Uterus (tissue), 4 donors: ENCODE results near the gene NR3C2. TPM values are rescaled to one million over a fixed set of nuclear protein-coding genes. Genes with fewer than 3 reads are reported as not detected.

Experiments
- DNase-seq, 2 donors: peaks; one replicate each; pipeline ENCODE4 v3.0.0-alpha.2; 2019 to 2020
- H3K27ac ChIP-seq, 2 donors: fragments of 200-600 bp; sonication (generic); 1 replicate in 1 of 2; 2 replicates in 1 of 2; pipeline ENCODE4 v1.5.1; 2016 to 2018
- H3K27me3 ChIP-seq, 2 donors: fragments of 200-600 bp; sonication (generic); one replicate each; pipeline ENCODE4 v1.5.1; 2018 to 2019; ENCODE audit warnings: control low read depth in 1 of 2
- H3K36me3 ChIP-seq, 2 donors: fragments of 200-600 bp; sonication (generic); one replicate each; pipeline ENCODE4 v1.5.1; 2019; ENCODE audit warnings: control low read depth in 1 of 2
- H3K4me1 ChIP-seq, 2 donors: fragments of 200-600 bp; sonication (generic); one replicate each; pipeline ENCODE4 v1.5.1; 2018 to 2019; ENCODE audit warnings: control low read depth in 1 of 2
- H3K4me3 ChIP-seq, 2 donors: fragments of 200-600 bp; sonication (generic); 1 replicate in 1 of 2; 2 replicates in 1 of 2; pipeline ENCODE4 v1.5.1; 2018 to 2019; ENCODE audit warnings: mild to moderate bottlenecking in 1 of 2
- H3K9me3 ChIP-seq, 2 donors: fragments of 200-600 bp; sonication (generic); one replicate each; pipeline ENCODE4 v1.5.1; 2019; ENCODE audit warnings: control low read depth in 1 of 2
- POLR2A ChIP-seq, 2 donors: fragments of 450-650 bp; IDR thresholded peaks; one replicate each; pipeline ENCODE4 v1.6.1; 2016; ENCODE audit warnings: antibody characterized with exemption in 2 of 2, mild to moderate bottlenecking in 1 of 2, moderate library complexity in 1 of 2
- intact Hi-C: fragments of 100-400 bp; cut with DNase I; formaldehyde crosslinking; loops from one replicate; pipeline ENCODE4 v1.15.1; 2023; ENCODE audit warnings: low total_unique reads
- total RNA-seq, 4 donors: library from RNA; depleted of rRNA in 3 of 4; stranded (reverse); fragments of >200 nt in 3 of 4; gene quantifications; one replicate each; pipeline versions ENCODE4 v1.1.0 to v1.2.4, GENCODE V29; 2014 to 2023
- TF ChIP-seq, protein P1 (sequence below), 4 experiments: fragments of 200-600 bp in 2 of 4; fragments of 450-650 bp in 2 of 4; sonication (generic) in 2 of 4; IDR thresholded peaks; one replicate each; pipeline ENCODE4 v1.5.1; 2016 to 2019; ENCODE audit warnings: antibody characterized with exemption in 4 of 4, mild to moderate bottlenecking in 2 of 4, moderate library complexity in 1 of 4
- donor health status: DM: yes; HTN: yes; CAD: no.

Gene NR3C2
- total RNA-seq, 4 donors from 2014 or later, result 10.0 to 46.7 (median 12.5) TPM

DNA sequence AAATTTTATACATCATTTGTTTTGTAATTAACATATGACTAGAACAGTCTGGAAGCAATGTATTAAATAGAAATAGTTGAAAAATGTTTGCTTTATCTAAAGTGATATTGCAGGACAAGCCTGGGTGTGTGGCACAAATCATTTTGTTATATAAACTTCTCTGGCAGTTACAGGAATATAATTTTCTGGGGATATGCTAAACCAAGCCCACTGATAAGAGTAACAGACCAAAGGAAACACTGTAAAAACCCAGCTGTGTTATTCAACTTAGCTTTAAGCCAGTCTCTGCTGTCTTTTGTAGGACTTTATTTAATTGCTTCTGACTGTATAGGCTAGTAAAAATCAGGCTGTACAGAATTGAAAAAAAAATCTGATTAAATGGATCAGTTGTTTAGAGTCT, 156.2 kb downstream of the NR3C2 start:
- TF ChIP-seq, protein P1, sequence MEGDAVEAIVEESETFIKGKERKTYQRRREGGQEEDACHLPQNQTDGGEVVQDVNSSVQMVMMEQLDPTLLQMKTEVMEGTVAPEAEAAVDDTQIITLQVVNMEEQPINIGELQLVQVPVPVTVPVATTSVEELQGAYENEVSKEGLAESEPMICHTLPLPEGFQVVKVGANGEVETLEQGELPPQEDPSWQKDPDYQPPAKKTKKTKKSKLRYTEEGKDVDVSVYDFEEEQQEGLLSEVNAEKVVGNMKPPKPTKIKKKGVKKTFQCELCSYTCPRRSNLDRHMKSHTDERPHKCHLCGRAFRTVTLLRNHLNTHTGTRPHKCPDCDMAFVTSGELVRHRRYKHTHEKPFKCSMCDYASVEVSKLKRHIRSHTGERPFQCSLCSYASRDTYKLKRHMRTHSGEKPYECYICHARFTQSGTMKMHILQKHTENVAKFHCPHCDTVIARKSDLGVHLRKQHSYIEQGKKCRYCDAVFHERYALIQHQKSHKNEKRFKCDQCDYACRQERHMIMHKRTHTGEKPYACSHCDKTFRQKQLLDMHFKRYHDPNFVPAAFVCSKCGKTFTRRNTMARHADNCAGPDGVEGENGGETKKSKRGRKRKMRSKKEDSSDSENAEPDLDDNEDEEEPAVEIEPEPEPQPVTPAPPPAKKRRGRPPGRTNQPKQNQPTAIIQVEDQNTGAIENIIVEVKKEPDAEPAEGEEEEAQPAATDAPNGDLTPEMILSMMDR (IDR thresholded peaks at IDR 0.05), result no peak
- no peak for TF ChIP-seq POLR2A (IDR thresholded peaks at IDR 0.05)
- Histone ChIP-seq H3K36me3 (no peaks in the 10 kb centered on the region), H3K4me3 (no peak overlapping the region), H3K9me3 (no peaks in the 10 kb centered on the region), H3K27me3 (no peaks in the 10 kb centered on the region), H3K4me1 (no peaks in the 10 kb centered on the region), H3K27ac (no peak overlapping the region)
- intact Hi-C loops, result no loop called here
- DNase-seq, result no peak

DNA sequence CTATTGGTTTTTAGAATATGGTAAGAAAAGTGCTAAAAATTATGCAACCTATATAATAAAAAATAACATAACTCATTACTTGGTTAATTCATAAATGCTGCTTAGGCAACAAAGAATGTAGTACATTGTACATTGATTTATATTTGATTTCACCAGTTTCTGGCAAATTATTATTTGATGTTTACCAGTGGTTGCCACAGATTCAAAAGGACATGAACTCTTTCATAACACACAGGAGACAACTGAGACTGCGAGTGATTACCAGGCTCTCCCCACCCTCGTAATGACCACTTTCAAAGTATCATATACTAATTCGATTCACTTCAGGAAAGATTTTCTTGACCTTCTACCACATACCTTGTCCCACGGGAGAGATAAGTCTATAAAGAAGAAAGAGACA, 158.5 kb downstream of the NR3C2 start:
- Histone ChIP-seq H3K4me1 (no peaks in the 10 kb centered on the region), H3K4me3 (no peak overlapping the region), H3K27ac (no peak overlapping the region), H3K9me3 (no peaks in the 10 kb centered on the region), H3K36me3 (no peaks in the 10 kb centered on the region), H3K27me3 (no peaks in the 10 kb centered on the region)
- no peak for TF ChIP-seq POLR2A (IDR thresholded peaks at IDR 0.05)
- TF ChIP-seq, protein P1 (IDR thresholded peaks at IDR 0.05), result no peak
- DNase-seq, result no peak
- intact Hi-C loops, result no loop called here

DNA sequence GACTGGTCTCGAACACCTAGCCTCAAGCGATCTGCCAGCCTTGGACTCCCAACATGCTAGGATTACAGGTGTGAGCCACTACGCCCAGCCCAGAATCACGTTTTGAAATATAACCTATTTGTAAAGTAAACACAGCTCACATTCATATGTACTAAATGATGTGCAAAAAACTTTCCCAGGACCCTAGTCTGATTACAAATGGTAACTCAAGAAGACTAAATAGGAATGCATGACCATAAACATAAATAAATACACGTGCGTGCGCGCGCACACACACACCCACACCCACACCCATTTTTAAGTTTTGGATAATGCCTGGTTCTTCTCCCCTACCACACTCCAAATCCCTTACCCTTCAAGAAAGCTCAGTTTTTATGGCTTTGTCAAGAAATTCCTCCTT, 163.9 kb downstream of the NR3C2 start:
- Histone ChIP-seq H3K9me3 (no peaks in the 10 kb centered on the region), H3K4me3 (no peak overlapping the region), H3K27me3 (no peaks in the 10 kb centered on the region), H3K4me1 (no peaks in the 10 kb centered on the region), H3K27ac (no peak overlapping the region), H3K36me3 (no peaks in the 10 kb centered on the region)
- TF ChIP-seq, protein P1 (IDR thresholded peaks at IDR 0.05), result no peak
- no peak for TF ChIP-seq POLR2A (IDR thresholded peaks at IDR 0.05)
- intact Hi-C loops, result no loop called here
- DNase-seq, result no peak

DNA sequence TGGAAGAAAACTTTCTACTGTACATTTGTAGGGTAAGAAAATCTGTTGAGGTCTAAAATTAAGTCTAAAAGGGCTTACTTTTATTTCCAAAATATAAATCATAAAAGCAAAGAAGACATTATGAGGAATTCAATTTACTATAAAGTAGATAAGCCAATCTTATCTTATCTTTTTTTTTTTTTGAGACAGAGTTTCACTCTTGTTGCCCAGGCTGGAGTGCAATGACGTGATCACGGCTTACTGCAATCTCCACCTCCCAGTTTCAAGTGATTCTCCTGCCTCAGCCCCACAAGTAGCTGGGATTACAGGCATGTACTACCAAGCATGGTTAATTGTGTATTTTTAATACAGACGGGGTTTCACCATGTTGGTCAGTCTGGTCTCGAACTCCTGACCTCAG, 166.9 kb downstream of the NR3C2 start:
- intact Hi-C loops, result no loop called here
- TF ChIP-seq, protein P1 (IDR thresholded peaks at IDR 0.05), result no peak
- TF ChIP-seq POLR2A (IDR thresholded peaks at IDR 0.05), result no peak
- H3K9me3 ChIP-seq, result no peaks in the 10 kb centered on the region
- H3K4me3 ChIP-seq, result no peak overlapping the region
- DNase-seq, result no peak
- no peak overlapping the region for H3K27ac ChIP-seq
- no peaks in the 10 kb centered on the region for H3K36me3 ChIP-seq
- no peaks in the 10 kb centered on the region for H3K4me1 ChIP-seq
- H3K27me3 ChIP-seq, result no peaks in the 10 kb centered on the region

DNA sequence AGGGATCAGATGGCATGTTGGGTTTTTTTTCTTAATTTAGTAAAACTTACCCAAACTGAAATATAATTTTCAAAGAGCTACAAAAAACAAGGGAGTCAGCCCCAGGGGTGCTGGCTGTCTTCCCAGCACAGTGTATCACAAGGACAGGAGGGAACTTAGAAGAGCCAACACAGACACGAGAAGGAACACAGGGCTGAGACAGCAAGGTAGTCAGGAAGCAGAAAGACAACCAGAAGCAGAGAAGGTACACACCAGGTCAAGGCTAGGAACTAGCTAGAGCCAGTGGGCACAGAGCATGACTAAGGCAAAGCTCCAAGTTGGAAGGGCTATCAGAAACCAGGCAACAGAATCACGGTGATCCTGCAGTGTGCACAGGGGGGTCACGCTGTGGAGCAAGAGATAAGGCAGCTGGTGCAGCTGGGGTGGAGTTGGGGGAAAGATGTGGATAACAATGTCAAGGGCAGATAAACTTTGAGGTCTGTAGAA, 168.7 kb downstream of the NR3C2 start:
- no peak for DNase-seq
- Histone ChIP-seq H3K9me3 (no peaks in the 10 kb centered on the region), H3K27me3 (no peaks in the 10 kb centered on the region), H3K4me3 (no peak overlapping the region), H3K27ac (no peak overlapping the region), H3K36me3 (no peaks in the 10 kb centered on the region), H3K4me1 (no peaks in the 10 kb centered on the region)
- TF ChIP-seq, protein P1 (IDR thresholded peaks at IDR 0.05), result no peak
- no peak for TF ChIP-seq POLR2A (IDR thresholded peaks at IDR 0.05)
- intact Hi-C loops, result no loop called here
